LNCaP clone FGC (cell line): Measurements from ENCODE around the gene RALGPS1.

ENCODE experiments used
- DNase-seq: peaks from one replicate; pipeline ENCODE4 v3.0.0-alpha.2; 2011; ENCODE audit warnings: low read depth
- H3K4me3 ChIP-seq: 2 replicates; pipeline ENCODE4 v1.5.1; 2011; ENCODE audit warnings: mild to moderate bottlenecking, low read depth, low read length, control low read depth
- CTCF ChIP-seq: IDR thresholded peaks from 2 replicates; pipeline ENCODE4 v1.5.1; 2012; ENCODE audit warnings: mild to moderate bottlenecking; ENCODE audit not compliant: control insufficient read depth, insufficient read depth; ENCODE audit errors: extremely low read depth

RALGPS1 gene

GRCh38 chr9:126975327-126976220, 61.0 kb downstream of the RALGPS1 start:
- TF ChIP-seq CTCF = no peak
- H3K4me3 ChIP-seq = no peak overlapping the region
- DNase-seq = no peak

GRCh38 chr9:126979461-126979860, 64.9 kb downstream of the RALGPS1 start:
- DNase-seq = no peak
- TF ChIP-seq CTCF = no peak
- H3K4me3 ChIP-seq = no peak overlapping the region

- TF ChIP-seq CTCF = no peak
- no peak for DNase-seq
- no peak overlapping the region for H3K4me3 ChIP-seq
Observed at GRCh38 chr9:126980231-126980630, 65.6 kb downstream of the RALGPS1 start.

GRCh38 chr9:126981218-126981617, 66.6 kb downstream of the RALGPS1 start:
- H3K4me3 ChIP-seq = no peak overlapping the region
- TF ChIP-seq CTCF = no peak
- no peak for DNase-seq

- H3K4me3 ChIP-seq = no peak overlapping the region
- TF ChIP-seq CTCF = no peak
- DNase-seq = no peak
Observed at GRCh38 chr9:126982215-126983002, 67.8 kb downstream of the RALGPS1 start.

- no peak for DNase-seq
- no peak overlapping the region for H3K4me3 ChIP-seq
- no peak for TF ChIP-seq CTCF
Observed at GRCh38 chr9:126983767-126984166, 69.2 kb downstream of the RALGPS1 start.
